Mucosa of gallbladder (tissue), 1 donor: ENCODE data around the gene KMT2C. TPM values are rescaled to one million over a fixed set of nuclear protein-coding genes. Genes with fewer than 3 reads are reported as not detected.

Source experiments
- DNase-seq: peaks from one replicate; pipeline ENCODE4 v3.0.0-alpha.2; 2020; ENCODE audit warnings: low spot score
- total RNA-seq: library from RNA; stranded (reverse); gene quantifications from one replicate; pipeline ENCODE4 v1.2.1, GENCODE V29; 2021
- donor health status: DM: no; HTN: no; CAD: no.

The KMT2C gene
- total RNA-seq, 1 donor from 2014 or later = 85.0 TPM

GRCh38 chr7:152142976-152143595 lies 292.7 kb downstream of the KMT2C start:
- DNase-seq = no peak

GRCh38 chr7:152140560-152140959 lies 295.2 kb downstream of the KMT2C start:
- no peak for DNase-seq

- DNase-seq = no peak
Observed at GRCh38 chr7:152140067-152140466, 295.7 kb downstream of the KMT2C start.

- no peak for DNase-seq
Observed at GRCh38 chr7:152137476-152138025, 298.3 kb downstream of the KMT2C start.

GRCh38 chr7:152136686-152137085 lies 299.1 kb downstream of the KMT2C start:
- DNase-seq = peak; percentile 26

GRCh38 chr7:152133804-152134203 lies 302.0 kb downstream of the KMT2C start:
- no peak for DNase-seq

- DNase-seq = no peak
Observed at GRCh38 chr7:152132812-152133211, 303.0 kb downstream of the KMT2C start.

GRCh38 chr7:152131981-152132494 lies 303.8 kb downstream of the KMT2C start:
- DNase-seq = no peak

- DNase-seq = no peak
Observed at GRCh38 chr7:152130658-152131590, 304.9 kb downstream of the KMT2C start.

- DNase-seq = no peak
Observed at GRCh38 chr7:152129682-152130081, 306.1 kb downstream of the KMT2C start.

- no peak for DNase-seq
Observed at GRCh38 chr7:152128741-152129461, 306.9 kb downstream of the KMT2C start.

GRCh38 chr7:152128252-152128651 lies 307.6 kb downstream of the KMT2C start:
- DNase-seq = no peak

GRCh38 chr7:152127229-152127628 lies 308.6 kb downstream of the KMT2C start:
- no peak for DNase-seq

- no peak for DNase-seq
Observed at GRCh38 chr7:152126741-152127140, 309.1 kb downstream of the KMT2C start.

- no peak for DNase-seq
Observed at GRCh38 chr7:152122540-152122939, 313.3 kb downstream of the KMT2C start.

- DNase-seq = no peak
Observed at GRCh38 chr7:152121432-152121831, 314.4 kb downstream of the KMT2C start.

- DNase-seq = no peak
Observed at GRCh38 chr7:152120776-152121175, 315.0 kb downstream of the KMT2C start.

GRCh38 chr7:152120210-152120609 lies 315.6 kb downstream of the KMT2C start:
- no peak for DNase-seq

- DNase-seq = no peak
Observed at GRCh38 chr7:152117356-152117755, 318.4 kb downstream of the KMT2C start.

GRCh38 chr7:152115021-152115718 lies 320.6 kb downstream of the KMT2C start:
- DNase-seq = no peak

- DNase-seq = no peak
Observed at GRCh38 chr7:152112829-152113228, 323.0 kb downstream of the KMT2C start.
